Left lobe of liver (tissue), 2 donors: ENCODE measurements around the gene NAA25. TPM values are rescaled to one million over a fixed set of nuclear protein-coding genes. Genes with fewer than 3 reads are reported as not detected.
"Not testable (repeated sequence)": the region's sequence is repeated elsewhere in the genome, so short reads cannot be mapped to it uniquely, and the experiment has no call there.

ENCODE experiments used
- ATAC-seq: fragments of 200-7000 bp; cut with Tn5 transposase; one replicate; pipeline ENCODE4 v1.9.1; 2020; ENCODE audit warnings: mild to moderate bottlenecking, moderate library complexity
- DNase-seq: peaks from one replicate; pipeline ENCODE4 v3.0.0-alpha.2; 2020; ENCODE audit warnings: low spot score
- total RNA-seq: library from RNA; stranded (reverse); gene quantifications from one replicate; pipeline ENCODE4 v1.2.1, GENCODE V29; 2021
- donor health status: DM: no; HTN: no; CAD: no; lungs with moderate emphysema.
- donor health status: DM: no; HTN: yes; CAD: no.

NAA25 gene
- total RNA-seq, 1 donor from 2014 or later = 7.6 TPM

DNA sequence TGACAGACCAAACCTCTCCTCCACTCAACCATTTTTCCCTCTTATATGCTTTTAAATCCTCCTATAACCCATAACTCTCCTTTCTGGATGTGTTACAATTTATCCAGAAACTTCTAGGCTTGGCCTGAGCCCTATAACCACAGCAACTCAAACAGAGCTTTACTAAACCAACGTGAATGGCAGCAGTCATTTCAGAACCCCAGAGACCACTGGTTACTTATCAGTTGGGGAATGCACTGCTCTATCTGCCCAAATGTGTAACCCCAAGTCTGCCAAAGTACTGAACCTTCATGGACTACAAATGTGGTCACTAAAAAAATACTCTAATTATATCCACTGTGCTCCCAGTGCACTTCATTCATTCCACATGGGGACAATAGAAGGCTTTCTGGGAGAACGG is 42.0 kb downstream of the NAA25 start:
- no peak for ATAC-seq
- no peak for DNase-seq

DNA sequence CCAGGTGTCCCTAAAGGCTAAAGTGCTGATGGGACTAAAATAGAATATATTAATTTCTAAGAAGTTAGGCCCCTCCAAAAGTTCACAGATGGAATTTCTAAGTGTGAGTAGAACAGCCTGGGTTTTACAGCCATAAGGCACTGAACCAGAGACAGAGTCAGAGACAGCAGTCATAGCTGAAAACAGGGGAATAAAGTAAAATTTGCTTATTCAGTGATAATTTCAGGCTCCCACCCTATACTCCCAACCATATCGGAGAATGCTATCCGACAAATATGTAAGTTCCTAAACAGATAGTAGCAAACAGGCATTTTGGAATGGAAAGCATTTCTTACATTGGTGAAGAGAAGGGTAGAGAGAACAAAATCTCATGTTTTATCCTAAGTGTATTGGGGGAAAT is 45.3 kb downstream of the NAA25 start:
- ATAC-seq = no peak

DNA sequence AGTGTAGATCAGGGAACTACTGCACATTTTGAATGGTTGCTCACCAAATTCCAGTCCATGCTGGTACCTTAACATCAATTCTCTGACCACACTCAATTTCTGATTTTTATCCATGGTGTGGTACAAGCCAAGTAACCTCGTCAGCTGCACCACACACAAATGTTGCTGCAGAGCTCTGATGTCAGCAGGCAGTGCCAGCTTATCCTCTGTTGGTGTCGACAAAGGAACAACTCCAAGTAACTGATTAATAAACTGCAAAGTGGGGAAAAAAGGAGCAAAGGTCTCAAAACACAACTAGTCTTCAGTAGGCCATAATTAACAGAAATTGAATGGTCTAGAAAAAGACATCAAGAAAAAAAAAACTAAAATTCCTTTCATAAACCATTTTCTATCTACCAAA is 47.4 kb downstream of the NAA25 start:
- DNase-seq (no peak), ATAC-seq (peak; percentile 79)

More for the DNA sequence above, 45.3 kb downstream of the NAA25 start:
- no peak for DNase-seq

DNA sequence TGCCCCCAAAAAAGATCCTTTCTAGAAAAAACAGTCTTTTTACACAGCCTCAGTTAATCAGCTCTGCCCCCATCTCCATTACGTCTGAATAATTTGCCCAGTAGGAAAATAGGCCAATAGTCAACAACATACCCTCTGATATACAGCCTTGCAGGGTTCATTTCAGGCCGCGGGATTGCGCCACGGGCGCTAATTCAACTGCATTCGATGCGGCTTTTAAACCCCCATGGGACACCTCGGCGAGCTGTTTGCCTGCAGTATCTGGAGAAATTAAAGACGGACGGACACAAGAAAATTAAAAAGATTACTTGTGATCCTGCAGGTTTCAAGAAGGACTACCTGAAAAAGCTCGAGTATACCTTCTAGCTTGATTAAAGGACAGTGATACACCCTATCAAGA is 59.2 kb downstream of the NAA25 start:
- ATAC-seq = no peak
- no peak for DNase-seq

DNA sequence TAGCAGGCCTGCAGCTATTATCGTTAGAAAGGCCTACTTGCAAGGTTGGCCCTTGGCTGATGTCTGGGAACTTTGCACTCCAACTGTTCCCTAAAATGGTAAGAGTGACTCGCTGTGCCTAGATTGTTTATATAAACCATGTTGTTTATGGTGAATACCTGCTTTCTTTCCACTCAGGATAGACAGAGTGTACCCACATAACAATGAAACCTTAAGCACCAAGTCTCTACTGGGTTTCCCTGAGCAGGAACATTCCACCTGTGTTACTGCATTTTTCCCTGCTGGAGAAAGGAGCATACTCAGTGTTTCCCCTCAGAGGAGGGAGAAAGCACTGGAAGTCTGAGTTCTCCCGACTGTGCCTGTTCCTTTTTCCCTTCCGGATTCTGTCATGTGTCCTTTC is 62.6 kb downstream of the NAA25 start:
- no peak for DNase-seq
- no peak for ATAC-seq

DNA sequence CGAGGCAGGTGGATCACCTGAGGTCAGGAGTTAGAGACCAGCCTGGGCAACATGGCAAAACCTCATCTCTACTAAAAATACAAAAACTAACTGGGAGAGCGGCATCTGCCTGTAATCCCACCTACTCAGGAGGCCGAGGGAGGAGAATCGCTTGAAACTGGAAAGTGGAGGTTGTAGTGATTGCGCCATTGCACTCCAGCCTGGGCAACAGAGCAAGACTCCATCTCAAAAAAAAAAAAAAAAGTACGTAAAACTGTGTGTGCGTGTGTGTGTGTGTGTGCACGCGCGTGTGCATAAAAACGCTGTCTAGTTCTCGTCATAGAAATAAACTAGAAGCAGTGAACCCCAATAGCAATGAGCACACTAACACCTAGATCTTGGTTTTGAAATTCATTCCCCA is 72.0 kb downstream of the NAA25 start:
- not testable (repeated sequence) for ATAC-seq

DNA sequence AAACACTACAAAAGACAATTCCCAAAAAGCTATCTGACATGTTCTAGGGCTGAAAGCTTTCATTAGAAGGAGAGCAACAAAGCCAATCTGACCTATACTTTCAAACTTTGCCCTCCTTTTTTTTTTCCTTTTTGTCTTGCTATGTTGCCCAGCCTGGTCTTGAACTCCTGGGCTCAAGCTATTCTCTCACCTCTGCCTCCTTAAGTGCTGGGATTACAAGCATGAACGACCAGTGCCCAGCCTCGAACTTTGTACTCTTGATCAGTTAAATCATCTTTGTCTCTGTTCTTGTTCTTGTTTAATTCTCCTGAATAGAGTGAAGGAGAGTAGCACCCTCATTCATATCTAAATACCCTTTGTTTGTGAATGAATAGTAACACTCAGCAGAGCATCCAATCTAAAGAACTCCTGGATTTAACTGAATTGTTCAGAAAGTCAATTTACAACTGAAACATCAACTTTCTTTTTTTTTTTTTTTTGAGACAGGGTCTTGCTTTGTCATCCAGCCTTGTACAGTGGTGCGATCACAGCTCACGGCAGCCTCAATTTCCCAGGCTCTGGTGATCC is 73.3 kb downstream of the NAA25 start:
- no peak for DNase-seq

More for the DNA sequence above, 72.0 kb downstream of the NAA25 start:
- DNase-seq = not testable (repeated sequence)

DNA sequence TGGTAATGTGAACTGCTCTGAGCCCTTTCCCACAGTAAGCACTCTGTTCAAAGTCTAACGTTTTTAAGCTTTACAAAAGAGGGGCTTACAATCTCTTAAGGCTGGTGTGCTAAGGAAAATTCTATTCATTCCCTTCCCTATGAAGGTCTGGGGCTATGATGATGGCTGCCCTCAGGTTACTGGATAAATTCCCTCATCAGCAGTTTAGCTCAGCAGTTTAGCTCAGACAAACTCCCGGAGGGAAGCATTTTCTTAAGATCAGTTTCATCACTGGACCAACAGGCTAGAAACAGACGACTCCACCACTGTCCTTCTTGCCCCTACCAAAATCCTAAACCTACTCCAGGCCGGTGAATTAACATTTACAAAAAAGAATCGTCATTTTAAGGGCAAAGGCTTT is 76.3 kb downstream of the NAA25 start:
- ATAC-seq (no peak), DNase-seq (no peak)

More for the DNA sequence above, 73.3 kb downstream of the NAA25 start:
- ATAC-seq = no peak

DNA sequence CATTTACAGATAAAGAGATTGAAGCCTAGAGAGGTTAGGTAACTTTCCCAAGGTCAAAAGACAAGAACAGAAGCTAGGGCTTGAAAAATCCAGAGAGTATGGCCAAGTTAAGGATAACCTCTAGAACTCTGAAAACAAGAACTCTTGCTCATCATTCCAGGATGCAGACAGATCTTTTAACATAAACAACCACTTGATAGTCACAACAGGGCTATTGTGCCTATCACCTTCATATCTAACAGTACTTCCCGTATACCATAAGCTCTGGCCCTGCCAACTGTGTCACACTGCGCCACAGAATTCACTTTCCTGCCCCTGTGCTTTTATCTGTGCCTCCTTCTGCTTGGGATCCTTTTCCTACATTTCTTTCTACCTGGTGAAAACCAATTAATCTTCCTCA is 77.1 kb downstream of the NAA25 start:
- ATAC-seq = peak; percentile 26
- DNase-seq = no peak

DNA sequence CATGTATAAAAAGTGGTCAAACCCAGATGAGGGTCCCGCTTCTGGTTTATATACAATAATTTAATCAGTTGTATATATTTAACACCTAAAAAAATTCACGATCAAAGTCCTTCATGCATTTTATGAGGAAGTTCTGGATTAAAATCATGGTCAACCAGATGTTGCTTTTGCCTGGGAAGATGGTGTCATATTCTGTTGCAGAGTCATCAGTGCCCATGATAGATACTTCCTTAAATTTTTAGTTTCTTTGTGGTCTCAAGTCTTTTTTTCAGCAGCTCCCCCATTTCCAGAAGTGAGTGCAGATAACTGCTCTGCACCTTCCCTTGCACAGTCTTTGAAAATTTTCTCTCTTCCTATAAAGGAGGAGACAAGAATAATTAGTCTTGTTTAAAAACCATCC is 79.3 kb downstream of the NAA25 start:
- no peak for ATAC-seq
- DNase-seq = no peak

DNA sequence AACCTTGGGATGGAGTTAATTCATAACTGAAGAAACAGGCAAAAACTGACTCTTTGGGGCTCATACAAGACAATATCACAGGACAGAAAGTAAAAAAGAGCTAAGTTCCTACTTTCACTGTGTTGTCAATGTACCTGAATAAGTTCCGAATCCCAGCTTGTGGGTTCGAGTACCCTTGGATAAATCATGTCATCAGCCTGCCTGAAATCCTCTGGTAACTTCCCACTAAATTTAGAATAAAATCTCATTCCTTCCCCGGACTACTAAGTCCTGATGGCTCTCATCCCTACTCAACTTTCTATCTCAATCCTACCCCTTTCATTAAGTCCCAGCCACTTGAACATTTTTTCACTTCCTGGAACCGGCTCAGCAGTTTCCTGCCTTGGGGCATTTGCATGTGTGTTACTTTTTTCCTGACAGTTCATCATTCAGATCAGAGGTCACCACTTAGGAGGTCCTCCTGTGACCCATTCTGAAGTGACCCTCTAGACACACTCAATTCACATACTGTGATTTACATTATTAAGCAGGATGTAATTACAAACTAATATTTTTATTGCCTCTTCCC is 82.7 kb downstream of the NAA25 start:
- DNase-seq (no peak), ATAC-seq (no peak)

DNA sequence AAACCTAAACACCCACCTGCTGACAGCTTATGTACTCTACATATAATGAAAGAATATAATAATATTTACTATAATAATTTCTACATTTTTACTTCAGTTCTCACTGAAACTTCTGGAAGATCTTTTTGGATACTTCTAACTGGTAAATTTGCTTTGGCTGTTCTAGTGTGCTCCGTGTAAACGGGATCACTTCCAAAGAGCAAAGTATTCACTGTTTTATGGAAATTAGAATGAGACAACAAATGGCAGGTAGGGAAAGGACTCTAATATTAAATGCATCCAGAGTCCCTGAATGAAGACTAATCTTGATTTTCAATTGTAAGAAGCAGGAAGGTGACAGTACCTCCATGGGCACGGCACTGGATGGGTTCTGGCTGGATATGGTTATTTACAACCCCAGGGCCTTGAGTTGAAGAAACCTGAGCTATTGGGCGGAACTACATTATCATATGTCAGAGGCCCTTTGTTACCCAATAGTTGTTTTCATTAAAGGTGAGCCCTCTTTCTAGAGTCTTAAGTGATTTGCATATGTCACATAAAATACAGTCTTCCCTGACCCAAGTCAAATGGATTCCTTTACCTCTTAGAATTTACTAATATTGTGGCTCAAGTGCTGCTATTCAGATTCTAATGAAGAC is 84.7 kb downstream of the NAA25 start:
- ATAC-seq (peak; percentile 86), DNase-seq (no peak)

DNA sequence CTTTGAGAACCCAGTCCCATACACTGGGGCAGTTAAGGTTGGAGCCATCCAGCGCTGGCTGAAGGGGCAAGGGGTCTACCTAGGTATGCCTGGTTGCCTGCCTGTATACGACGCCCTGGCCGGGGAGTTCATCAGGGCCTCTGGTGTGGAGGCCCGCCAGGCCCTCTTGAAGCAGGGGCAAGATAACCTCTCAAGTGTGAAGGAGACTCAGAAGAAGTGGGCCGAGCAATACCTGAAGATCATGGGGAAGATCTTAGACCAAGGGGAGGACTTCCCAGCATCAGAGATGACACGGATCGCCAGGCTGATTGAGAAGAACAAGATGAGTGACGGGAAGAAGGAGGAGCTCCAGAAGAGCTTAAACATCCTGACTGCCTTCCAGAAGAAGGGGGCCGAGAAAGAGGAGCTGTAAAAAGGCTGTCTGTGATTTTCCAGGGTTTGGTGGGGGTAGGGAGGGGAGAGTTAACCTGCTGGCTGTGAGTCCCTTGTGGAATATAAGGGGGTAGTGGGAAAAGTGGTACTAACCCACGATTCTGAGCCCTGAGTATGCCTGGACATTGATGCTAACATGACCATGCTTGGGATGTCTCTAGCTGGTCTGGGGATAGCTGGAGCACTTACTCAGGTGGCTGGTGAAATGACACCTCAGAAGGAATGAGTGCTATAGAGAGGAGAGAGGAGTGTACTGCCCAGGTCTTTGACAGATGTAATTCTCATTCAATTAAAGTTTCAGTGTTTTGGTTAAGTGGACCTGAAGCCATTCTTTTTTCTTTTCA is 86.2 kb downstream of the NAA25 start:
- ATAC-seq (peak; percentile 6), DNase-seq (no peak)

DNA sequence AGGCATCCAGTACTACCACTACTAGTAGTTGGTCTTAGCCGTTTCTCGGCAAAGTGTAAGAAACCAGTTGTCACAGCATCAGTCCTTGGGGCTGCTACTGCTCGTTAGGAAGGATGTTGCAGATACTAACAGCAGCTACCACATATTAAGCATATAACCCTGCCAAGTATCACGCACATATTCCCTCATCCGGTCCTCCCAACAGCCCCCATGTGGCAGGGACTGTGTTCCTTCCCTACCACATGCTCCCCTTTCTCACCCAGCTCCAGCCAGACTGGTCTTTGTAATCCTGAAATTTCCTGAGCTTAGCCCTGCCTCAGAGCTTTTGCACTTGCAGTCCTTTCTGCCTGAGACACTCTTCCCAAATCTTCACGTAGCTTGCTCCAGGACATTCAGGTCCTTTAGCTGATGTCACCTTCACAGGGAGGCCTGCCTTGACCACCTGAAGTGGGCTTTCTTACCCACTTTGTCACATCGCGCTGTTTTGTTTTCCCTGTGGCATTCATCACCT is 87.6 kb downstream of the NAA25 start:
- ATAC-seq (no peak), DNase-seq (no peak)

DNA sequence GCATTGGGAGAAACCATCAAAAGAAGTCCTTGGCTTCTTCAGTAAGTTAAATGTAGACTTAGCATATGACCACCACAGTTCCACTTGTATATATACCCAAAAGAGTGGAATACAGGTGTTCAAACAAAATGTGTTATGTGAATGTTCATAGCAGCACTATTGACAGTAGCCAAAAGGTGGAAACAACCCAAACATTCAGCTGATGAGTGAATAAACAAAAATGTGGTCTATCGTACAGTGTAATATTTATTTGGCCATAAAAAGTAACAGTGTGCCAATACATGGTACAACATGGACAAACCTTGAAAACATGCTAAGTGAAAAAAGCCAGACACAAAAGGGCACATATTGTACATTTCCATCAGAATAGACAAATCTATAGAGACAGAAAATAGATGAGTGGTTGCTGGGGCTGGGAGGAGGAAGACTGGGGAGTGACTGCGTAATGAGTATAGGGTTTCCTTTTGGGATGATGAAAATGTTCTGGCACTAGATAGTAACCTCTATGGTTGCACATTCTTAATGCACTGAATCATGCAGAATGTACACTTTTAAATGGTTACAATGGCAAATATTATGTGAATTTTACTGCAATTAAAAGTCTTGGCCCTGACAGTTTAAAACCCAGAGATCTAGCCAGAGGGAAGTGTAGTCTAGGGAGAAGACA is 89.9 kb downstream of the NAA25 start:
- ATAC-seq (no peak), DNase-seq (no peak)

DNA sequence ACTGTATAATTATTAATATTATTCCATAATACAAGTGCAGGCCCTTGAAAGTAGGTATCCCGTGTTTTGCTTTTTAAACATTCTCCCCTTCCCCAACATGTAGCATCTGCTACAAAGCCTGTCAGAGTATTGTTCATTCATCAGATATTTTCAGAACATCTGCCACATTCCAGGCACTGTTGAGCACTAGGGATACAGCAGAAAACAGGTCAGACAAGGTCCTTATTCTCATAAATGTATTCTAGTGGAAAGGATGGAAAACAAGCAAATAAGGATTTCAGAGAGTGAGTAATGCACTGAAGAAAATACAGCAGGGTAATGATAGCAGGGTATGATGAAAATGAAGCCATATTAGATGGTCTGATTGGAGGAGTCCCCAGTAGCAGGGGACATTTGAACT is 91.5 kb downstream of the NAA25 start:
- ATAC-seq (no peak), DNase-seq (no peak)

DNA sequence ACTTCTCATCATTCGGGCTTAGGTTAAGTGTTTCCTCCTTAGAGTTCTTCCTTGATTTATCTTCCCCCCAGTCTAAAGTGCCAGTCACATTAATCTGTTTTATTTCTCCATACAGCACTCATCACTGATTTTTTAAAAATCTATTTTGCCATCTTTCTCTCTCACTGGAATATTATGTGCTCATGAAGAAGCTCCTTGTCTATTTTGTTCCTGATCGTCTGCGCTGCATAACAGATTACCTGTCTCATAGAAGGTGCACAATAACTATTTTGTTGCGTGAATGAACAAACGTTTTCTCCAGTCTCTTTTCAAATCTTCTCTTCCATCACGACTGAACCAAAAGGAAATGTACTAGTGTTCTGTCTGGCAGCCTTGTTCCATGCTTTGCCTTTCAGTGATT is 92.6 kb downstream of the NAA25 start:
- ATAC-seq (no peak), DNase-seq (no peak)

DNA sequence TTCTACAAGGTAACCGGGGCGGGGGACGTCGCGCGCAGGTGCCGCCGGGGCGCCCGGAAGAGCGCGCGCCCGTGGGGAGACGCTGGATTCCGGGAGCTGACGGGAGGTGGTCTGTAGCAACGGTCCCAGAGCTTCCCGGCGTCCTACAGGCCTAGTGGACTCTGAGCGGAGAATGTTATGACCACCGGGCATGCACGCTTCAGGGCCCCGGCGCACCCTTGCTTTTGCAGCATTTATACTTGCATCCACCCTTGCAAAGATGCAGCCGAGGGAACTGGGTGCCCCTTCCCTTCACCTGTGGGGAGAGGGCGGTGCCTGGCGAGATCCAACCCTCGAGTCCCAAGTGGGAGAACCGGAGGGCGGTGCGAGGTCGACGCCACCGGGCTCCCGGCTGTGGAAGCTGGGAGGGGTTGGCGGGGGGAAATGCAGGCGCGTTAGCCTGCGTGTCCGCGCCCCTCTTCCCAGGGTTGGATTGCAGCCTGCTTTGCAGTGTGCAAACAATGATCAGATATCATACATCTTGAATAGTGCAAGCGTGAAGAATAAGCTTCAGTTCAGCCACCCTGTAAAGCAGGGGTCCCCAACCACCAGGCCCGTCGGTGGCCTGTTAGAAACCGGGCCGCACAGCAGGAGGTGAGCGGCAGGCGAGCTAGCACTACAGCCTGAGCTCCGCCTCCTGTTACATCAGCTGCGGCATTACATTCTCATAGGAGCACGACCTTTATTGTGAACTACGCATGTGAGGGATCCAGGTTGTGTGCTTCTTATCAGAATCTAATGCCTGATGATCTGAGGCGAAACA is 94.8 kb downstream of the NAA25 start:
- DNase-seq (peak; percentile 80), ATAC-seq (peak; percentile 66)

DNA sequence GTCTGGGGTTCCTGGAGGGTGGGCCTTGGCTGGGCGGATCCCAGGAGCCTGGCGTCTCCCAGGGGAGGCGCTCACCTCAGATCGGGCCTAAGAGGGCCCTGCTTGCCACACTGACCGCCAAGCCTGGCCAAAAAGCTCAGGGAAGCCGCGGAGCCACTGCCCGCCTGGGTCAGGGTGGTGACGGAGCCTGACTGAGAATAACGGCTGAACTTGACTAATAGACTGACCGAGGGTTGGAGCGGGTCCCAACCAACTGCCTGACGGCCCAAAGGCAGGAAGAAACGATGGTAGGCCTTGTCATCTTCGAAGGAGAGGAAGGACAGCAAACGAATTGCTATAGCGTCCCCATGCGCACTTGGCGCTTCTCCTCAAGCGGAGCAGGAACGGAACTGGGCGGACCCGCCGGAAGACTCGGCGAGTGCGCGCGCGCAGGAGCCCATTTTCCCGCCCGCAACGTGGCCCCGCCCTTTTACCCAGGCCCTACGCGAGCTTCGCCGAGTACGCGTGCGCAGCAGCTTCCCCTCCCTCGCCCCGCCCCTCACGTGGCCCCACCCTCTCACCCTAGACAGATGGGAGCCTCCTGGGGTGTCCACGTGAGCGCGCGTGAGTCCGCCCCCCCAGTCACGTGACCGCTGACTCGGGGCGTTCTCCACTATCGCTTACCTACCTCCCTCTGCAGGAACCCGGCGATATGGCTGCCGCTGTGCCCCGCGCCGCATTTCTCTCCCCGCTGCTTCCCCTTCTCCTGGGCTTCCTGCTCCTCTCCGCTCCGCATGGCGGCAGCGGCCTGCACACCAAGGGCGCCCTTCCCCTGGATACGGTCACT is 95.6 kb downstream of the NAA25 start, which contains the start of the genes ERP29 and TMEM116:
Gene ERP29 (plus strand): TSS at position 652 of the 826 bp plus-strand sequence. CDS start 40 bp downstream, at position 692.
Gene TMEM116 (minus strand): TSS at position 391 of the 826 bp plus-strand sequence. CDS start 7,895 bp downstream, outside the sequence.
- ATAC-seq (peak; percentile 84), DNase-seq (peak; percentile 100)
